ENCODE measurements around the gene HIGD1A. TPM values are rescaled to one million over a fixed set of nuclear protein-coding genes. Genes with fewer than 3 reads are reported as not detected.
A peak's percentile ranks its signal among the peaks of the same experiment; 100 is the strongest.

Gene HIGD1A
- total RNA-seq, 1 experiment from 2014 or later = 77.6 TPM

DNA sequence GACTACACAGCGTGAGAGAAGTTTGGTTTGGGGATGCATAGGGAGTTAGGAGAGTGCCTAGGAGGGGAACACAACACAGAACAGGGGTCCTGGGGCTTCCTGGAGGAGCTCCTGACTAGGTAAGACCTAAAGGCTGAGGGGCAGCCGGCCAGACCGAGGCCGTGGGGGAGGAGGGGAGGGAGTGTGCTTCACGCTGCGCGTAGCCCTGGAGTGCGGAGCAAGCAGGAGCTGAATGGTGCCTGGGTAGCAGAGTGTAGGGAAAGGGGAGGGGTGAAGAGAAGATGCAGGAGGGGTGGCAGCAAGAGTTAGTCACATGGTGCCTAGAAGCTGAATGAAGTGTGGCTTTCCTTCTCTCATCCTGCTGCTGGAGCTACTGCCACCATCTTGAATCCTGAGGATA is 69.3 kb downstream of the HIGD1A start:
- peaks cover 2% of the 10 kb centered on the region for H3K27me3 Mint-ChIP-seq (ENCODE audit: low read depth)

More for the DNA sequence above, 69.3 kb downstream of the HIGD1A start:
- Mint-ChIP-seq H3K9me3 (peaks cover 0 to 3% of the 10 kb centered on the region in 2 experiments; a peak in 2 of 5 replicates), H3K4me3 (no peak overlapping the region), H3K27ac (peak overlapping the region in 1 of 3 experiments; percentile 23; a peak in 2 of 7 replicates), H3K36me3 (ENCODE audit: insufficient read depth in 1 of 3, low read depth in 3 of 3) (no peaks in the 10 kb centered on the region), H3K4me1 (peaks cover 51 to 54% of the 10 kb centered on the region in 2 experiments)
- H2AK5ac ChIP-seq (ENCODE audit: insufficient read length, low read length) = no peak overlapping the region
- H3T11ph ChIP-seq (ENCODE audit: low read length) = no peak overlapping the region
- DNase-seq = peak; percentile 31
- H3K4me1 ChIP-seq (ENCODE audit: insufficient read depth, low read length) = peaks cover 9% of the 10 kb centered on the region; the same call in 1 of the 2 replicates
- H3K9me3 ChIP-seq (ENCODE audit: control insufficient read depth, low read depth, low read length) = no peaks in the 10 kb centered on the region
- no peak overlapping the region for H3K4ac ChIP-seq (ENCODE audit: low read depth, low read length)
- no peak overlapping the region for H3K9ac ChIP-seq (ENCODE audit: extremely low read depth, insufficient read length, low read length)
- no peak overlapping the region for H3K14ac ChIP-seq (ENCODE audit: insufficient read depth, low read length)
- no peak overlapping the region for H4K8ac ChIP-seq (replicated peaks; ENCODE audit: insufficient read length, low read depth, low read length)
- H2BK5ac ChIP-seq (ENCODE audit: insufficient read length, low read length) = no peak overlapping the region
- no peak overlapping the region for H2BK15ac ChIP-seq (ENCODE audit: low read depth, low read length)
- no peak overlapping the region for H2AFZ ChIP-seq (ENCODE audit: low read length)
- no peak overlapping the region for H3K4me2 ChIP-seq (ENCODE audit: insufficient read depth, insufficient read length, low read length)
- no peaks in the 10 kb centered on the region for H3K79me1 ChIP-seq (ENCODE audit: insufficient read depth, low read depth, low read length, poor library complexity, severe bottlenecking)
- H2BK20ac ChIP-seq (ENCODE audit: low read depth, low read length, poor library complexity, severe bottlenecking) = no peak overlapping the region
- no peak overlapping the region for H2BK120ac ChIP-seq (ENCODE audit: low read depth, low read length, poor library complexity, severe bottlenecking)
- H3K18ac ChIP-seq (ENCODE audit: insufficient read length, low read depth, low read length) = no peak overlapping the region
- no peak overlapping the region for H3K27ac ChIP-seq (ENCODE audit: insufficient read length, low read depth, low read length)
- no peak overlapping the region for H4K91ac ChIP-seq (ENCODE audit: insufficient read length, low read depth, low read length)
- no CpG with 5 or more reads among the region's 8 CpGs for WGBS (ENCODE audit: extremely low coverage, insufficient read length, low lambda C conversion rate)
- TF ChIP-seq CTCF (conservative IDR thresholded peaks at IDR 0.05) = no peak
- H4K5ac ChIP-seq (ENCODE audit: insufficient read length, low read depth, low read length) = no peak overlapping the region
- no peak overlapping the region for H3K56ac ChIP-seq (ENCODE audit: insufficient read length, low read depth, low read length)
- no peak overlapping the region for H3K23ac ChIP-seq (ENCODE audit: insufficient read length, low read depth, low read length)
- H2BK12ac ChIP-seq (ENCODE audit: insufficient read length, low read depth, low read length) = no peak overlapping the region
- no peaks in the 10 kb centered on the region for H4K20me1 ChIP-seq (ENCODE audit: control insufficient read depth, insufficient read depth, insufficient read length)
- no peaks in the 10 kb centered on the region for H3K27me3 ChIP-seq (ENCODE audit: insufficient read depth, low read length)
- no peaks in the 10 kb centered on the region for H3K23me2 ChIP-seq (ENCODE audit: insufficient read length, low read depth, low read length, poor library complexity, severe bottlenecking)
- H3K79me2 ChIP-seq (ENCODE audit: insufficient read depth, low read length) = no peaks in the 10 kb centered on the region
